ENCODE results near the gene RTBDN. TPM values are rescaled to one million over a fixed set of nuclear protein-coding genes. Genes with fewer than 3 reads are reported as not detected.

RTBDN gene
- total and polyA plus RNA-seq, 2 of the 8 experiments (the other 6 are each of a cell fraction or from before 2014, with no cell fraction given): 4.0 to 4.8 TPM

GRCh38 chr19:12782424-12783290 lies 51.7 kb downstream of the RTBDN start:
- Histone ChIP-seq H3K9me3 (ENCODE audit: insufficient read depth in 2 of 2, low read depth in 1 of 2, low read length in 1 of 2) (no peaks in the 10 kb centered on the region), H3K56ac (replicated peaks; ENCODE audit: insufficient read length, low read depth, low read length) (peak overlapping the region; percentile 90), H2BK120ac (replicated peaks; ENCODE audit: low read depth, low read length) (peak overlapping the region; percentile 4), H3K18ac (ENCODE audit: extremely low read depth, low read length) (peak overlapping the region; percentile 86), H4K91ac (replicated peaks; ENCODE audit: insufficient read length, low read length) (peak overlapping the region; percentile 89), H3K4me2 (ENCODE audit: insufficient read depth in 1 of 2, low read depth in 2 of 2, low read length in 2 of 2) (peak overlapping the region; percentile 51 to 98), H4K20me1 (replicated peaks in 1 of 2; ENCODE audit: control insufficient read depth in 1 of 2, insufficient read depth in 2 of 2, low read length in 2 of 2) (peaks cover 0 to 1% of the 10 kb centered on the region in 2 experiments), H3K14ac (ENCODE audit: insufficient read length) (no peak overlapping the region), H3K79me1 (ENCODE audit: low read depth, low read length) (no peaks in the 10 kb centered on the region; the same call in 1 of the 2 replicates), H2AFZ (ENCODE audit: low read length) (no peak overlapping the region), H3K23me2 (ENCODE audit: low read depth, low read length) (peaks cover 27% of the 10 kb centered on the region; the same call in 1 of the 2 replicates), H3K23ac (ENCODE audit: insufficient read length) (no peak overlapping the region), H3K36me3 (ENCODE audit: control insufficient read depth in 2 of 4, insufficient read depth in 4 of 4, low read length in 3 of 4) (no peaks in the 10 kb centered on the region), H2BK5ac (ENCODE audit: low read depth, low read length) (peak overlapping the region; percentile 71; the same call in 1 of the 2 replicates), H2AK5ac (ENCODE audit: low read depth, low read length) (peak overlapping the region; percentile 76; the same call in 1 of the 2 replicates), H3K27me3 (replicated peaks in 1 of 4; ENCODE audit: control insufficient read depth in 3 of 4, extremely low read depth in 1 of 4, insufficient read depth in 3 of 4, low read length in 3 of 4) (no peaks in the 10 kb centered on the region), H2BK20ac (ENCODE audit: low read length) (peak overlapping the region; percentile 53; the same call in 1 of the 2 replicates), H4K5ac (ENCODE audit: insufficient read length, low read depth, low read length) (peak overlapping the region; percentile 86), H3K4me3 (ENCODE audit: extremely low read depth in 1 of 4, insufficient read depth in 2 of 4, low read depth in 3 of 4, low read length in 4 of 4) (peak overlapping the region; percentile 38 to 77 (median 54)), H3K4ac (replicated peaks; ENCODE audit: insufficient read length, low read depth, low read length) (peak overlapping the region; percentile 87), H4K8ac (ENCODE audit: extremely low read depth, insufficient read depth, low read length) (peak overlapping the region; percentile 76), H2BK12ac (ENCODE audit: low read depth, low read length) (peak overlapping the region; percentile 56), H2BK15ac (ENCODE audit: low read length) (peak overlapping the region; percentile 95), H3K27ac (ENCODE audit: low read depth, low read length) (peak overlapping the region; percentile 44; the same call in 1 of the 2 replicates), H3K79me2 (ENCODE audit: control insufficient read depth in 1 of 2, insufficient read depth in 2 of 2, low read length in 2 of 2) (no peaks in the 10 kb centered on the region), H3K4me1 (replicated peaks in 1 of 4; ENCODE audit: control insufficient read depth in 3 of 4, insufficient read depth in 4 of 4, low read length in 3 of 4) (peaks cover 13 to 30% (median 19%) of the 10 kb centered on the region in 4 experiments), H3K9ac (replicated peaks in 1 of 4; ENCODE audit: extremely low read depth in 1 of 4, low read depth in 3 of 4, low read length in 3 of 4) (peak overlapping the region in 2 of 4 experiments; percentile 20 to 41; a peak in 3 of 7 replicates)
- CTCF ChIA-PET (ENCODE audit: partially characterized antibody): interaction anchor here (0.7 to 9.3 kb wide), 3 partner anchors 13 to 52 kb away, joined by 3 to 277 read pairs (median 4); partner anchors contain the start of gene JUNB
- FAIRE-seq (no peak), DNase-seq (ENCODE audit: low read depth in 1 of 2, low spot score in 2 of 2) (peak in 1 of 2 experiments; percentile 75)
- 9% methylated on average over 14 of the region's 88 CpGs; no CpG with 5 or more reads in 1 of the 2 experiments for WGBS, 2 experiments (ENCODE audit: extremely low coverage in 1 of 2, insufficient coverage in 1 of 2, insufficient read length in 1 of 2, insufficient replicate concordance in 2 of 2, low coverage in 1 of 2, low lambda C conversion rate in 2 of 2, missing lambda C conversion rate in 1 of 2)
- POLR2A ChIA-PET (ENCODE audit: partially characterized antibody): interaction anchor here (0.7 to 16.6 kb wide), 6 partner anchors 15 to 101 kb away, joined by 3 to 317 read pairs (median 4); partner anchors contain the start of genes DHPS, JUNB, PRDX2 and THSD8
- TF ChIP-seq RFX5 (IDR thresholded peaks at IDR 0.05; ENCODE audit: borderline replicate concordance, low read depth, low read length) (no peak), SP4 (IDR thresholded peaks at IDR 0.05; ENCODE audit: low read length) (no peak), SUZ12 (IDR thresholded peaks at IDR 0.05; ENCODE audit: low read length) (peak; percentile 62; the same call in 1 of the 2 replicates), JUN (IDR thresholded peaks at IDR 0.05; ENCODE audit: low read depth, low read length) (no peak), HDAC6 (IDR thresholded peaks at IDR 0.05; ENCODE audit: low read depth, low read length) (no peak), KDM4A (IDR thresholded peaks at IDR 0.05; ENCODE audit: low read depth, low read length, severe bottlenecking) (peak; percentile 51), BRCA1 (IDR thresholded peaks at IDR 0.05; ENCODE audit: low read depth, low read length) (no peak), EZH2 (IDR thresholded peaks at IDR 0.05; ENCODE audit: low read depth, low read length, severe bottlenecking) (no peak), SRF (IDR thresholded peaks at IDR 0.05; ENCODE audit: low read depth, low read length) (no peak), RAD21 (IDR thresholded peaks at IDR 0.05 in 1 of 2, conservative IDR thresholded peaks at IDR 0.05 in 1 of 2; ENCODE audit: low read depth in 2 of 2, low read length in 2 of 2) (no peak), TEAD4 (IDR thresholded peaks at IDR 0.05; ENCODE audit: low read depth, low read length) (no peak)

All from H1 (cell line).